ENCODE data around the gene SHKBP1. TPM values are rescaled to one million over a fixed set of nuclear protein-coding genes. Genes with fewer than 3 reads are reported as not detected.
A peak's percentile ranks its signal among the peaks of the same experiment; 100 is the strongest.

SHKBP1 gene
- total and polyA plus RNA-seq, 9 of the 15 experiments (the other 6 are each of a cell fraction or from before 2014, with no cell fraction given), result 1.2 to 58.1 (median 22.3) TPM

GRCh38 chr19:40549007-40549708 lies 27.5 kb upstream of the SHKBP1 start (continued):
- TF ChIP-seq, protein P1, sequence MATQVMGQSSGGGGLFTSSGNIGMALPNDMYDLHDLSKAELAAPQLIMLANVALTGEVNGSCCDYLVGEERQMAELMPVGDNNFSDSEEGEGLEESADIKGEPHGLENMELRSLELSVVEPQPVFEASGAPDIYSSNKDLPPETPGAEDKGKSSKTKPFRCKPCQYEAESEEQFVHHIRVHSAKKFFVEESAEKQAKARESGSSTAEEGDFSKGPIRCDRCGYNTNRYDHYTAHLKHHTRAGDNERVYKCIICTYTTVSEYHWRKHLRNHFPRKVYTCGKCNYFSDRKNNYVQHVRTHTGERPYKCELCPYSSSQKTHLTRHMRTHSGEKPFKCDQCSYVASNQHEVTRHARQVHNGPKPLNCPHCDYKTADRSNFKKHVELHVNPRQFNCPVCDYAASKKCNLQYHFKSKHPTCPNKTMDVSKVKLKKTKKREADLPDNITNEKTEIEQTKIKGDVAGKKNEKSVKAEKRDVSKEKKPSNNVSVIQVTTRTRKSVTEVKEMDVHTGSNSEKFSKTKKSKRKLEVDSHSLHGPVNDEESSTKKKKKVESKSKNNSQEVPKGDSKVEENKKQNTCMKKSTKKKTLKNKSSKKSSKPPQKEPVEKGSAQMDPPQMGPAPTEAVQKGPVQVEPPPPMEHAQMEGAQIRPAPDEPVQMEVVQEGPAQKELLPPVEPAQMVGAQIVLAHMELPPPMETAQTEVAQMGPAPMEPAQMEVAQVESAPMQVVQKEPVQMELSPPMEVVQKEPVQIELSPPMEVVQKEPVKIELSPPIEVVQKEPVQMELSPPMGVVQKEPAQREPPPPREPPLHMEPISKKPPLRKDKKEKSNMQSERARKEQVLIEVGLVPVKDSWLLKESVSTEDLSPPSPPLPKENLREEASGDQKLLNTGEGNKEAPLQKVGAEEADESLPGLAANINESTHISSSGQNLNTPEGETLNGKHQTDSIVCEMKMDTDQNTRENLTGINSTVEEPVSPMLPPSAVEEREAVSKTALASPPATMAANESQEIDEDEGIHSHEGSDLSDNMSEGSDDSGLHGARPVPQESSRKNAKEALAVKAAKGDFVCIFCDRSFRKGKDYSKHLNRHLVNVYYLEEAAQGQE (IDR thresholded peaks at IDR 0.05; ENCODE audit: borderline replicate concordance), result no peak
- TF ChIP-seq, protein P1 (CRISPR knock-in tag; IDR thresholded peaks at IDR 0.05; ENCODE audit: low read depth), result no peak
- peak in 1 of 2 experiments; percentile 74; a peak in 2 of 4 replicates for TF ChIP-seq MAZ (CRISPR knock-in tag; conservative IDR thresholded peaks at IDR 0.05 in 1 of 2, IDR thresholded peaks at IDR 0.05 in 1 of 2)
- TF ChIP-seq ZNF347 (CRISPR knock-in tag; IDR thresholded peaks at IDR 0.05; ENCODE audit: low read depth), result no peak
- TF ChIP-seq YY1 (IDR thresholded peaks at IDR 0.05; ENCODE audit: borderline replicate concordance in 1 of 3, control insufficient read depth in 1 of 3, extremely low read depth in 1 of 3, insufficient read depth in 3 of 3, insufficient read length in 1 of 3, insufficient replicate concordance in 2 of 3, low read depth in 1 of 3, low read length in 2 of 3), result peak in 1 of 3 experiments; percentile 25
- no peak for TF ChIP-seq USF1 (CRISPR knock-in tag; IDR thresholded peaks at IDR 0.05)
- no peak for TF ChIP-seq NR0B1 (IDR thresholded peaks at IDR 0.05; ENCODE audit: partially characterized antibody)
- TF ChIP-seq ZNF146 (CRISPR knock-in tag; IDR thresholded peaks at IDR 0.05; ENCODE audit: unreplicated experiment), result no peak
- TF ChIP-seq, protein P2, sequence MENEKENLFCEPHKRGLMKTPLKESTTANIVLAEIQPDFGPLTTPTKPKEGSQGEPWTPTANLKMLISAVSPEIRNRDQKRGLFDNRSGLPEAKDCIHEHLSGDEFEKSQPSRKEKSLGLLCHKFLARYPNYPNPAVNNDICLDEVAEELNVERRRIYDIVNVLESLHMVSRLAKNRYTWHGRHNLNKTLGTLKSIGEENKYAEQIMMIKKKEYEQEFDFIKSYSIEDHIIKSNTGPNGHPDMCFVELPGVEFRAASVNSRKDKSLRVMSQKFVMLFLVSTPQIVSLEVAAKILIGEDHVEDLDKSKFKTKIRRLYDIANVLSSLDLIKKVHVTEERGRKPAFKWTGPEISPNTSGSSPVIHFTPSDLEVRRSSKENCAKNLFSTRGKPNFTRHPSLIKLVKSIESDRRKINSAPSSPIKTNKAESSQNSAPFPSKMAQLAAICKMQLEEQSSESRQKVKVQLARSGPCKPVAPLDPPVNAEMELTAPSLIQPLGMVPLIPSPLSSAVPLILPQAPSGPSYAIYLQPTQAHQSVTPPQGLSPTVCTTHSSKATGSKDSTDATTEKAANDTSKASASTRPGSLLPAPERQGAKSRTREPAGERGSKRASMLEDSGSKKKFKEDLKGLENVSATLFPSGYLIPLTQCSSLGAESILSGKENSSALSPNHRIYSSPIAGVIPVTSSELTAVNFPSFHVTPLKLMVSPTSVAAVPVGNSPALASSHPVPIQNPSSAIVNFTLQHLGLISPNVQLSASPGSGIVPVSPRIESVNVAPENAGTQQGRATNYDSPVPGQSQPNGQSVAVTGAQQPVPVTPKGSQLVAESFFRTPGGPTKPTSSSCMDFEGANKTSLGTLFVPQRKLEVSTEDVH (IDR thresholded peaks at IDR 0.05; ENCODE audit: low read depth, partially characterized antibody), result no peak
- TF ChIP-seq RFX5 (IDR thresholded peaks at IDR 0.05; ENCODE audit: low read depth, low read length), result no peak
- no peak for TF ChIP-seq TAF15 (IDR thresholded peaks at IDR 0.05; ENCODE audit: low read depth, low read length)
- TF ChIP-seq ERF (CRISPR knock-in tag; IDR thresholded peaks at IDR 0.05), result no peak
- no peak for TF ChIP-seq GTF2F1 (IDR thresholded peaks at IDR 0.05; ENCODE audit: low read depth, low read length)

Measured in K562 (cell line).